Stimulated activated CD4-positive, alpha-beta T cell treated with anti-CD3 and anti-CD28 coated beads, Interleukin-2, amount 100 ng/mL, for 24 hours (primary cell): ENCODE data around the gene PCSK7.

Experiments
- DNase-seq, 2 donors: peaks; one replicate each; pipeline ENCODE4 v3.0.0-alpha.2; 2020

PCSK7 gene

GRCh38 chr11:117230286-117230961 is 1.4 kb downstream of the PCSK7 start:
- peak; percentile 53 to 63 for DNase-seq

DNA sequence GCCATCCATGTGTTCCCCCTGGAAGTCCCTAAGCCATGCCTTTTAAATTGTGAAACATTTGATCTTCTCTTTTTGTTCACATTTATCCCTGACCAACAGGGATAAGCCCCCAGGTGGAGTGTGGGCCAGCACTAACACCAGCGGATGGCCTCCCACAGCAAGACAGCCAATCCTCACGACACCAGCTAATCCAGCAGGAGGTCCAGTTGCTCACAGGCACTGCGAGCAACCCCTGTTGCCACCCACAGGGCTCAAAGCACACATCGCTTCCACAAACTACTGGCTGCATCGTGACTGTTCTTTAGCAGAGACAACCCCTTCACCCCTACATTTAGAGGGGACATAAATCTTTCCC is 2.0 kb downstream of the PCSK7 start:
- no peak for DNase-seq

- DNase-seq, result no peak
Measured at GRCh38 chr11:117229411-117229810, 2.5 kb downstream of the PCSK7 start.

DNA sequence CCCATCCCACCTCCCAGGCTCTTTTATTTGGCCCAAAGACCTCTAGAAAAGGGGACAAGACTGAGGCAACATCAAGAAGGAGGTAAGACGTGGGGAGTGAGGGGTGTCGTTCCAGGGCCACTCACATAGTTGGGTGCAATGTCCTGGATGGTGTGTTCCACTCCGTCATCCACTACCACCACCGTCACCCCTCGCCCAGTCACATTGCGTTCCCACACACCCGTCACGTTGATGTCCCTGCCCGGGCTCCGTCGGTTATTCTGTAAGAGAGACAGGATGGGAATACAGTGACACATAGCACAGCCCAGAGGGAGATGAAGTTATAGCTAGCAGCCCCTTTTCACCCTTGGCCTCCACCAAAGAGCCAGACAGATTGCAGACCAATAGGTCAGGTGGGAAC is 3.8 kb downstream of the PCSK7 start:
- DNase-seq, result no peak

DNA sequence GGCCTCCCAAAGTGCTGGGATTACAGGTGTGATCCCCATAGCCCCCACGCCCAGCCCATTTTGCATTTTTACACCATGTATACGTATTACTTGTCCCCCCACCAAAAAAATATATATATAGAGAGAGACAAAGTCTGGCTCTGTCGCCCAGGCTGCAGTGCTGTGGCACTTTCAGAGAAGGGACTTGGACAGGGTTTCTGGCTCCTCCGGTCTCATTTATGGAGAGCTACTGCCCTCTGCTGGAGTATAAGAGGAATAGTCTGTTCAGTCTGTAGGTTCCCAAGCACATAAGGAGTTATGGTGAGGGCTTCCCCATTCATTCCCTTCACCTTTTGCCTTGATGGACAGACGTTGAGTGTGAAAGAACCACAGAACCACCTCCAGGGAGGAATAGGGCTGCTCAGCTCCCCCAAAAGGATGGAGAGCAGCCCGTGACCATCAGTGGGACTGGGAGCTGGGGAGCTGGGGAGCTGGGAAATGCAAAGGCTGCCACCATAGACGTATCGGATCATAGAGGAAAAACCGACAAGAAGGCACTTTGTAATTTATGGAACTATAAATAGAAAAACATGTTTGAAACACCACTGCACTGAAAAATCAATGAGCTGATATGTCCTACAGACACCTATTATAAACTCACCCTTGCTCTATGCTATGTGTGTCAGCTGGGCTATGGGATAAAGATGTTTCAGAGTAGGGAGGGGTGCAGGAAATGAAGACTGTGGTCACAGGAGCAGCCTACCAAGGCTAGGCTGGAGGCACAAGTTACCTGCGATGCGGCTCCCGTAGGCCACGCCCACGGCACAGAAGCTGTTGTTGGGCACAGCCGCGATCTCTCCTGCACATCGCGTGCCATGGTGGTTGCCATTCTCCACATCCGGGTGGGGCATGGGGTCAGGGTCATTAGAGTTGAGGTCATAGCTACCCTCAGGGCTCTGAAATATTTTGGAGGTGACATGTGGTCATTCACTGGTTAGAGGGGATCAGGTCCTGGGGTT is 5.2 kb downstream of the PCSK7 start:
- DNase-seq, result peak in 1 of 2 donors; percentile 37

DNA sequence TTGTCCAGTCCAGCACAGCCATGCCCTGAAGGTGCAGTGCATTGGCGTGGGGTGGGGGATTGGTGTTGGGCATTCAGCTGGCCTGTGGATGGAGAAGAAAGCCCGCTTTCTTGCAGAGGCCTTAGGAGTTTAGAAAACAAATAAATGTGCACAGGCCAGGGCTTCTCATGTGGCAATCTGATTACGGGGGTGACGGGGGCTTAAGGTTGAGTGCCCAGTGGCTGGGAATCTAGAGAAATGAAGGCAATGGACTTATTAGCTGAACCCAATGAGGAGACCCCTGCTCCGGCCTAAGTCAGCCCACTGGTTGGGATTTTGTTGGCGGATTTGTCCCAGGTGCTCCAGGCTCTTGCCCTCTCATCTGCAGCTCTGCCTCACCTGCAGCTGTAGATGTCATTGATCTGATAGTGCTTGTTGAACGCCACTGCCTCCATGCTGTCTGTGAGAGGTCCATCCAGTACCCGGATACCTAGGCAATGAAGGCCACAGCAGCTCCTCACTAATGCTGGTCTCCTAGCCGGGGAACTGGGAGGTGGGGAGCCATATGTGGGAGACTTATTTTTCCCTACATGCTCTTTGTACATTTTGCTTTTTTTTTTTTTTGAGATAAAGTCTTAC is 6.2 kb downstream of the PCSK7 start:
- DNase-seq, result no peak

DNA sequence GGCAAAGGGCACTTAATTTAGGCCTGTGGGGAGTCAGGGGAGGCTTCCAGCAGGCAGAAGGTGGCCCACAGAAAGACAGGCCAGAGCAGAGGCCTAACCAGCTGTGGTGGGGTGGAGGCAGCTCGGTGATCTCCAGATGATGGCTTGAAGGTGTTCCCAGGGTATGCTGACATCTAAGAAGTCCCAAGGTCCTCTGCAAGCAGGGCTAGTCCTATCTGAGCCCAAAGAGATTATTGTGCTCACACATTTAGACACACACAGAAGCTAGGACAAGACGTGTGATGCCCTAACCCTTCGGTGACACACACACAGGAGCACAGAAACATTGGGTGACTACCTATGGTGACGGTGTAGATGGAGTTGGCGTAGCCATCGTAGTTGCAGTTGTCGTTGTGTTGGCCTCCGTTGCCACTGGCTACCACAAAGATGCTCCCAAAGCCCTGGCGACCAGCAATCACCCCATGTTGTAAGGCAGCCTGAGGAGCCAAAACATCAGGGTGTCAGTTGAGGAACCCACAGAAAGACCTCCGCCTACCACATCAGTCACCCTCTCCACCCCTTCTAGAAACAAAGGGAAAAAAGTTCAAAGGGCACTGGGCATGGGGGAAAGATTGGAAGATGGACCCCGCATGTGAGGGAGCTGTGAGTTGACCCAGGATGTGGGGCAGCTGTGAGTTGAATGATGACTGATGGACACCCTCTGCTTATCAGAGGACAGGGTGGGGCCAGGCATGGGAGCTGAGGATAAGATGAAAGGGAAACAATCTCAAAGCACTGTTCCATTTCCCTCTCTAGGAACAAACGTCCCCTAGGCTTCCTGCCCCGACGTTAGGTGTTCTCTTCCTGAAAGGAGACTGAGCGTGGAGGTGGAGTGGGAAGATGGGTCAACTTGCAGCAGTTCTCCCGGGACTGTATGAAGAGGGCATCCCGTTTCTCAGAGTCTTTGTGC is 7.9 kb downstream of the PCSK7 start:
- DNase-seq, result no peak

DNA sequence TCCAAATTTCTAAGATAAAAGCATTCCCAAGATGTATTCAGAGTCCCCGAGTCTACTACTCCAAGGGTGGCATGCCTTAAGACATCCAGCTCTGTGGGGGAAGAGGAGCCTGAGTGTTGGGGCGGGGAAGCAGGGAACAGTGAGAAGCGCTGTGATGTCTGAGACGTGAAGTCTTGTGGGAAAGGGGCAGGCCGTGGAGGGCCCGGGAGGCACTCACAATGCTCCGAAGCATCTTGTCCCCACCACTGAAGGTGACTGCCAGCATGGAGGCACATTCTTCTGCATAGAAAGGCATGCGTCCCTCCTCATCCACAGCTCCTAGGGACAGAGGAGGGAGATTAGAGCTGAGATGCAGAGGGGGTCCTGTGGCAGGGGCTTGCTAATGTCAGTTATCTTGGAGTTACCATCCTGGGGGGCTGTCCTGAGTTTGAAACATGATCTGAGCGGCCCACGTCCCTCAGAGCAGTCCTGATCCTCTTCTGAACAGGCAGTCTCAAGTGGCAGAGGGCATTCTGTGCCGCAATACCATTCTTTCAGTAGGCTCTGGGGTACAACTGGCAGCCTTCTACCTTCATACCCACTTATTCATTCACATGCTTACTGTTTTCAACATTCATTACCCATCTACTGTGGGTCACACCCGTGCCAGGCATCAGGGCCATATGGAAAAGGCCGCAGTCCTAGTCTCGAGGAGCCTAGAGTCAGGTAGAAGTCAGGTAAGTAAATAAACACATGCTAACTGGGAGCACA is 8.7 kb downstream of the PCSK7 start:
- no peak for DNase-seq

GRCh38 chr11:117221775-117222517 is 9.9 kb downstream of the PCSK7 start:
- DNase-seq, result no peak

DNA sequence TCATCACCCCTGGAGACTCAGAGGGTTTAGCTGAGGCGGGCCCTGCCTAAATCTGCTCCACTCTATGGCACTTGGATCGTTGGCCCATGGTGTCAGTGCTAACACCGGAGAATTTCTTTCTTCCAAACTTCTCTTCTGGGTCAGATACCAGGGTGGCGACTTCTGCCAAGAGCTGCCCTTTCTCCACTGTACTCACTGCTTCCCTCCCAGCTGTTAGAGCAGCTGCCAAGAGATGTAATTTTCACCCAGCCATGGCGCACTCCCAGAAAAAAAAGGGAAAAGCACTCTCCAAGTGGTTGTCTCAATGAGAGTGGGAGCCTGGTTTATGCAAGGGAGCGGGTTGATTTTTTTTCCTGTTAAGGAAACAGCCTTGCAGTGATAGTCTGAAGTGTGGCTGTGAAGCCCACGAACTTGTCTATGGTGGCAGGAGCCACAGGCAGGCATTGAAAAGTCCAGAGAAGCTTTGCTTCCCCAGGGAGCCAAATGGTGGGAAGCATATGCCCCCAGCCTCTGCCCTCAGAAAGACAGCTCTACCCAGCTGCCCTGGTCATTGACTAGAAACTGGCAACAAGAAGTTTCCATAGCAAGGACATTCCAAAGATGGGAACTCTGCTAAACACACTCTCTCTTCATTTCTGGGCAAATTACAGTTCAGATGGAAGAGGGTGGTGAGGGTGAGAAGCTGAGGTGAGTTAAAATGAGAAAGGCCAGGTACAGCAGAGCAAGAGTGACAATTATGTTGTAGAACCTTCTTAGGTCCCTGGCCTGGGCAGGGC is 10.7 kb downstream of the PCSK7 start:
- no peak for DNase-seq

GRCh38 chr11:117220568-117220967 is 11.3 kb downstream of the PCSK7 start:
- no peak for DNase-seq

- no peak for DNase-seq
Measured at GRCh38 chr11:117219995-117220394, 11.9 kb downstream of the PCSK7 start.

- no peak for DNase-seq
Measured at GRCh38 chr11:117219455-117219854, 12.4 kb downstream of the PCSK7 start.

- DNase-seq, result no peak
Measured at GRCh38 chr11:117219001-117219400, 12.9 kb downstream of the PCSK7 start.

DNA sequence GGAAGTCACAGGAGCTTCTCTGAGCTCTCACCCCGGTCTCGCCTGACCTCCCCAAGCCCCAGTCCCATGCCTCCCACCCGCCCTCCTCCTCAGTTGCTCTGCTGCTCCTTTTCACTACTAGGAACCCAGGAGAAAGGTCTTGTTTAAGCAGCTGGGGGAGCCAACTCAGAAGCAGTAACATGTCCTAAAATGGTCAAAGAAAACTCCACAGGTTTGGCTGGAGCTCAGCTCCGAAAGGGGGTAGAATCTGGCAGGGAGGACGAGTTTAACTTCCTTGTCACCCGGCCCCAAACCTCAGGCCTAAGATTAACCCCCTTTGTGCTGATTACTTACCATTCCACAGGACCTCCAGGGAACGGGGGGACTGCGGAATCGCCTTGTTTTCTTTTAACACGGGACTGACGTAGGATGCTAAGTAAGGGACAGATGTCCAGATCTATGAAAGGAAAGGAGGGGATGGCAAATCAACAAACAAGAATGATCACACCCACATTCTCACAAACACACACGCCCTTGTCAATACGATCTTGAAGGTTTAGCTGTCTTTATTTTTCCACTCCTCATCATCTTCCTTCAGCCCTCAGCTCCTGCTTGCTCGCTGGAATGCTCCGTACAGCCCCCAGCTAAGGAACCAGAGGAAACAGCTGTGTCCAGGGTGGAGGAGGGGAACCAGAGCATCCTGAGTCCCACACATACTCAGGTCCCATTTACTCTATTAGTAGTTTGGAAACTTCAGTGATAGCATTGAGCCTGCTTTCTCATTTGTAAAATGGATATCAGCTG is 13.5 kb downstream of the PCSK7 start:
- no peak for DNase-seq

GRCh38 chr11:117217141-117218084 is 14.5 kb downstream of the PCSK7 start:
- no peak for DNase-seq

- no peak for DNase-seq
Measured at GRCh38 chr11:117214404-117215110, 17.3 kb downstream of the PCSK7 start.
